ENCODE measurements around the gene UPF1.

The UPF1 gene

DNA sequence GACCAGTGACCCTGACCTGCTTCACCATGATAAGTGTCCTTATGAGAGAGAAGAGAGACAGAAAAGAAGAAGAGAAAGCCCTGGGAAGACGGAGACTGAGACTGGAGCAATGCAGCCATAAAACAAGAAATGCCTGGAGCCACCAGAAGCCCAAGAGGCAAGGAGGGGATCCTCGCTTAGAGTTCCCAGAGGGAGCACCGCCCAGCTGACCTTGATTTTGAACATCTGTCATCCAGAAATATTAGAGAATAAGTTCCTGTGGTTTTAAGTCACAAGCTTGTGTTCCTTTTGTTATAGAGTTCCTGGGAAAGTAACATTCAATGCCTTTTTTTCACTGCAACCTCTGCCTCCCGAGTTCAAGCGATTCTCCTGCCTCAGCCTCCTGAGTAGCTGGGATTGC, 44.0 kb downstream of the UPF1 start:
- no peak for DNase-seq (ENCODE audit: low read depth in 2 of 2)

DNA sequence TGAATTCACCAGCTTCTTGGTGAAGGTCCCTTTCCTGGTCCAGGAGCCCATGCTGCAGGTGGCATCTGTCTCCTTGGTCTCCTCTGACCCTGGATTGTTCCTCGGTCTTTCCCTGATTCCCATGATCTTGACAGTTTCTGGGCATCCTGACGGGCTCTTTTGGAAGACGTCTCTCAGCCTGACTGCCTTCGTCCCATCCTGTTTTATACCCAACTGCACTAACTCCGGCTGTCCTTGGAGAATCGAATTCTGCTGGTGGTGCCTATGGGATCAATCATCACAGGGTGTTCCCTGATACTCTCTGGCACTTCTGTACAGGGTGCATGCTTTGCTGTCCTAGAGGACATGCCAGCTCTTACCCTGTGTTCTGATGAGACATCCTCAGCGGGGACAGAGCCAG, 45.1 kb downstream of the UPF1 start:
- DNase-seq (ENCODE audit: low read depth in 2 of 2): no peak

GRCh38 chr19:18878058-18878797, 46.5 kb downstream of the UPF1 start:
- DNase-seq (ENCODE audit: low read depth in 2 of 2): no peak

GRCh38 chr19:18878858-18879578, 47.3 kb downstream of the UPF1 start:
- DNase-seq (ENCODE audit: low read depth in 2 of 2): no peak

DNA sequence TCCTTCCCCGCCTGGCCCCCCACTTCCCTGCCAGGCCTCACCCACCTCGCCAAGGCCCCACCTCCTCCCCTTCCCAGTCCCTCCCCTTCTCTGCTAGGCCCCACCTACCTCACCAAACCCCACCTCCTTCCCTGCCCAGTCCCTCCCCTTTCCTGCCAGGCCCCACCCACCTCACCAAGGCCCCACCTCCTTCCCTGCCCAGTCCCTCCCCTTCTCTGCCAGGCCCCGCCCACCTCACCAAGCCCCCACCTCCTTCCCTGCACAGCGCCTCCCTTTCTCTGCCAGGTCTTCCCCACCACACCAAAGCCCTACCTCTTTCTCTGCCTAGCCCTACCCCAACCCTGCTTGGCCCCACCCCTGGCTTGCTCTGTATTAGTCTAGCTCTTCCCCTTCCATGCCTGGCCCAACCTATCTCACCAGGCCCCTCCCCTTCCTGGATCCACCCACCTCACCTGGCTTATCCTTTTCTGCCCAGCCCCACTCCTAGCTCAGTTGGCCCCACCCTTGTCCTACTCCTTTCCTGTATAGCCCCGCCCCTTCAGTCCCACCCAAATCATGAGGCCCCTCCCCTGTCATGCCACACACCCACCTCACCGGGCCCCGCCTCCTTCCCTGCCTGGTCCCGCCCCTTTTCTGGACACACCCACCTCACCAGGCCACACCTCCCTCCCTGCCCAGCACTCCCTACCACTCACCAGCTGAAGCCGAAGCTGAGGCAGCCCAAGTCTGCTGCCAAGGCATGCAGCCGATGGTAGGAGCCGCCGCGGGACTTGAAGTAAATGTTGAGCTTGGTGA, 48.0 kb downstream of the UPF1 start:
- no peak for DNase-seq (ENCODE audit: low read depth in 2 of 2)

DNA sequence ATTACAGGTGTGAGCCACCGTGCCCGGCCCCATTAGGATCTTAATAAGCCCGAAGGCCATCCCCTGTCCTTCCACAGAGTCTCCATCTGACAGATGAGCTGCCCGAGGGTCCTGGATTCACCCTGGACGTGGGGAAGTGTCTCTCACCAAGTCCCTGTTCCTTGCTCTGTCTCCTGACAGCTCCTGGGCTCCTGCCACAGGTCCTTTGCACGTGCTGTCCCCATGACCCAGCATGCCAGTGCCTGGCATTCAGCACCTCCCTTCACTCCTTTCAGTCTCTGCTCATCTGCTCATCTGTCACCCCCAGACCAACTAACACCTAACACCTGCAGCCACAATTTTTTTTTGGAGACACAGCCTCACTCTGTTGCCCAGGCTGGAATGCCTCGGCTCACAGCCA, 49.7 kb downstream of the UPF1 start:
- DNase-seq (ENCODE audit: low read depth in 2 of 2): no peak

GRCh38 chr19:18883526-18884304, 52.0 kb downstream of the UPF1 start:
- no peak for DNase-seq (ENCODE audit: low read depth in 2 of 2)

- no peak for DNase-seq (ENCODE audit: low read depth in 2 of 2)
Measured at GRCh38 chr19:18886972-18887371, 55.2 kb downstream of the UPF1 start.

DNA sequence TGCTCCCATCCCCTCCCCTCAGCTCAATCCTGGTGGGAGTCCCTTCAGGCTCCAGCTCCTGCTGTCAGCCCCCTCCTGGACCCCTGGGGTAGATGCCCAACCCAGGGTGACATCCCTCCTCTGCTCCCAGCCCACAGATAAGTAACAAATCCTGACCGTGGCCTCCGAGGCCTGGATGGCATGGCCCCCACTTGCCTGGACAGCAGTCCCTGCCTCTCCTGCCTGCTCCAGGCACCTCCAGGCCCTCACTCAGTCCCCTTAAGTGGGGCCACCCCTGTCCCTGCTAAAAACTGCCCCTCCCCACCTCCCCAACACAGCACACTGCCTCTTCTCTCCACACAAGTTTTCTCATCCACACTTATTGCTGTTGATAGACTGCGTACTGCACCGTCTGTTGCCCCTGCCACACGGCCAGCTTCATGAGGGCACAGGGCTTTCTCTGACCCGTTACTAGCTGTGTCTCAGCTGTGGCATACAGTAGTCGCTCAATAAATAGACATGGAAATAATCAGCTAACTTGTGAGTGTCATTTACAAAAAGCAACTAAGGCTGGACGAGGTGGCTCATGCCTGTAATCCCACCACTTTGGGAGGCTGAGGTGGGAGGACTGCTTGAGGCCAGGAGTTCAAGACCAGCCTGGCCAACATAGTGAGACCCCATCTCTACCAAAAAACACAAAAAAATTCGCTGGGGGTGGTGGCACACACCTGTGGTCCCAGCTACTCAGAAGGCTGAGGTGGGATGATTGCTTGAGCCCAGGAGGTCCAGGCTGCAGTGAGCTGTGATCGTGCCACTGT, 58.4 kb downstream of the UPF1 start:
- DNase-seq (ENCODE audit: low read depth in 2 of 2): no peak

GRCh38 chr19:18893587-18894253, 62.0 kb downstream of the UPF1 start:
- DNase-seq (ENCODE audit: low read depth in 2 of 2): no peak

- DNase-seq (ENCODE audit: low read depth in 2 of 2): no peak
Measured at GRCh38 chr19:18894254-18895037, 62.7 kb downstream of the UPF1 start.

DNA sequence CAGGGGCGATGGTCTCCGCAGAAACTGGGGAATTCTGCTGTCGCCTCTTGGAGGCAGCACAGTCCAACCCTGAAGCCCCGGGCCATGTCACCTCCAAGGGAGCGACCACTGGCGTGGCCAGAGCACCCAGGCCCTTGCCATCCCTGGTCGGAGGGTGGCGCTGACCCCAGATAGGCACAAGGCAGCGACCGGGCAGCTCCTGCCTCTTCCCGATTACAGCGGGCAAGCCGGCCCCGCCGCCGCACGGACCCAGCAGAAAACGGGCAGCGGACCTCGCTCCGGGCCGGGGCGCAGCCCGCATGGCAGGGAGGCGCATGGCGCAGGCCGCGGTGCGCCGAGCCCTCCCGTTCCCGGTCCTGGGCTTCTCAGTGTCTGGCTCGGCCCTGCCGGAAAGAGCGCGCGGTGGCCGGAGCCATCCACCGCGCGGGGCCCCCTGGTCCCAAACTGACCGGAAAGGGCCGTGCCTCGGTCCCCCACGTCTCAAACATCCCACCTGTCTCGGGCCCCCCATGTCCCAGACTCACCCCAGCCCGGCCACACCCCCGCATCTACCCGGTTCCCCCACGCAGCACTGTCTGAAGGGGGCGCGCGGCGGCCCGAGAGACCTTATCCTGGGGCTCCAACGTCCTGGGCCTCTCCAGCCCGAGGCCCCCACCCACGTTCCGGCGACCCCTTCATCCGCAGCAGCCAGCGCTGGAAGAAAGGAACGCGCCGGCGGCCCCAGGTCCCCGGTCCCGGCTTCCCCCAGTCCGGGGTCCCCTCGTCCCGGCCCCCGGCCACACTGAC, 63.5 kb downstream of the UPF1 start:
- DNase-seq (ENCODE audit: low read depth in 2 of 2): no peak

GRCh38 chr19:18895824-18896341, 64.1 kb downstream of the UPF1 start, which contains the start of gene CERS1:
Gene CERS1 (minus strand): TSS chr19:18896158. CDS start chr19:18896072, 86 bp downstream.
- no peak for DNase-seq (ENCODE audit: low read depth in 2 of 2)

DNA sequence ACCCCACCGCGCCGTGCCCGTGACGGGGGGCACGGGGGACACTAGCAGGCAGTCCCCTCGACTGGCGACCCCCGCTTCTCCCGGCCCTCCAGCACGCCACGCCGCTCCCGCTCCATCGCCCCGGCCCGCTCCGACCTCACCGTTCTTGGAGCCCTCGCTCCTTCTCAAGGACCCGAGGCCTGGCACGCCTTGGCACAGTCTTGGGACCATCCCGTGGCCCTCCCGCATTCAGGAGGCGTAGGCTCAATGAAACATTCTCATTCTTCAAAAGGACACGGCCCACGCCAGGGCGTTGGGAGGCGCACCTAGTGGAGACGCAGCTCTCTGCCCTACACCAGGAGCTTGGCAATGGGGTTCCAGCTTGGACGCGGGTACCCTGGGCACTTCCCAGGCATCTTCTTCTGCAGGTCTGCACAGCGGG, 64.7 kb downstream of the UPF1 start:
- DNase-seq (ENCODE audit: low read depth in 2 of 2): no peak

DNA sequence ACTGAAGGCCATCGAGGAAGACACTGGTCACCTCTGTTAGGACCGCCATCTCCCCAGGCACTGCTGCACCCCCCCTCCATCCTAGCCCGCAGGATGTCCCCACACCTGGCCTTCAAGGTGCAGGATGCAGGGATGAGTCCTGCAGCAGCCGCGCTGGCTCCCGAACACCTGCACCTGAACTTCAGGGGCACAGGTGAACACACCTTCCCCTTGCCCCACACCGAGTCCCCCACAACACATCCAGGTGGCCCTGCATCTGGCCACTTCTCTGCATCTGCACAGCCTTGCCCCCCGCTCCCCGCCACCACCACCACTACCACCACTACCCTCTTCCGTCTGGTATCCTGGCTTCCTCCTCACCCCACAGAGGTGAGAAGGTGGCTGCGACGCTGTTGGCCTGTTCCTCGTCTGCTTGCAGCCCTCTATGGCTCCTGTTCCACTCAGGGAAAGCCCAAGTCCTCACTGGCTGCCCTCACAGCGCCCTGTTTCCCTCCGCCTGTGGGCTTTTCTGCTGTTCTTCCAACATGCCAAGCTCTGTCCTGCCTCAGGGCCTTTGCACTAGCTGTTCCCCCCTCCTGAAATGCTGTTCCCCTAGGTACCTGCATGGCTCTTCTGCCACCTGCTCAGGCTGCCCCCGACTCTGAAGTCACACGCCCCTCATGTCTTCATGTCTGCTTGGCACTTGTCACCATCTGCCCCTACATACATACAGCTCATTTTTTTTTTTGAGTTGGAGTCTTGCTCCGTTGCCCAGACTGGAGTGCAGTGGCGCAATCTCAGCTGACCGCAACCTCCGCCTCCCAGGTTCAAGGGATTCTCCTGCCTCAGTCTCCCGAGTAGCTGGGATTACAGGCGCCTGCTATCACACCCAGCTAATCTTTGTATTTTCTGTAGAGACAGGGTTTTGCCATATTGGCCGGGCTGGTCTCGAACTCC, 65.6 kb downstream of the UPF1 start:
- no peak for DNase-seq (ENCODE audit: low read depth in 2 of 2)

GRCh38 chr19:18898081-18898606, 66.4 kb downstream of the UPF1 start:
- DNase-seq (ENCODE audit: low read depth in 2 of 2): no peak

All from stimulated activated CD8-positive, alpha-beta memory T cell treated with anti-CD3 and anti-CD28 coated beads, Interleukin-7, amount 100 ng/mL, for 4 hours (primary cell).